AG09319 (cell line): ENCODE results near the gene PARD3.
A peak's percentile ranks its signal among the peaks of the same experiment; 100 is the strongest.

ENCODE experiments used
- DNase-seq: peaks from one replicate; pipeline ENCODE4 v3.0.0-alpha.2; 2010; ENCODE audit warnings: low read depth; ENCODE audit errors: extremely low read depth
- CTCF ChIP-seq: IDR thresholded peaks from 2 replicates; pipeline ENCODE4 v1.5.1; 2011; ENCODE audit warnings: low read depth, mild to moderate bottlenecking, inconsistent platforms, low read length, moderate library complexity

Gene PARD3

GRCh38 chr10:34526758-34527730 lies 288.1 kb downstream of the PARD3 start:
- peak; percentile 80 for DNase-seq
- TF ChIP-seq CTCF, result peak; percentile 34

DNA sequence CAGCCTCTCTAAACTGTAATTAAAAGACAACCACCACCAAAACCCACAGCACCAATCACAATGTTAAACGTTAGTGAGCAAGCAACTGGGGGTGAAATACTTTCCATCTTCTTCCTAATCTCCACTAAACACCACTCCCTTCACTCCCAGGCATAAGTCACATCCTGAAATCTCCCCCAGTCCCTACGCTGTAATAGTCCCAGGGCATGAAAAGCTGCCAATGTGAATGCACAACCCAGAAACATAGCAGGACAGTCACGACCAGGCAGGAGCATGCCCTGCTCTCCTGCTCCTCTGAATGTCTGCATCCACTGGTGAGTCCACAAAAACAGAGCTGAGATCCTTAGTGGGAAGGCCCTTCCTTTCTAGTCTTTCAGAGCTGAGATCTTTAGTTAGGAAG lies 288.9 kb downstream of the PARD3 start:
- no peak for TF ChIP-seq CTCF
- no peak for DNase-seq

- DNase-seq, result no peak
- TF ChIP-seq CTCF, result no peak
These were observed 290.6 kb downstream of the PARD3 start for GRCh38 chr10:34524369-34525091.

DNA sequence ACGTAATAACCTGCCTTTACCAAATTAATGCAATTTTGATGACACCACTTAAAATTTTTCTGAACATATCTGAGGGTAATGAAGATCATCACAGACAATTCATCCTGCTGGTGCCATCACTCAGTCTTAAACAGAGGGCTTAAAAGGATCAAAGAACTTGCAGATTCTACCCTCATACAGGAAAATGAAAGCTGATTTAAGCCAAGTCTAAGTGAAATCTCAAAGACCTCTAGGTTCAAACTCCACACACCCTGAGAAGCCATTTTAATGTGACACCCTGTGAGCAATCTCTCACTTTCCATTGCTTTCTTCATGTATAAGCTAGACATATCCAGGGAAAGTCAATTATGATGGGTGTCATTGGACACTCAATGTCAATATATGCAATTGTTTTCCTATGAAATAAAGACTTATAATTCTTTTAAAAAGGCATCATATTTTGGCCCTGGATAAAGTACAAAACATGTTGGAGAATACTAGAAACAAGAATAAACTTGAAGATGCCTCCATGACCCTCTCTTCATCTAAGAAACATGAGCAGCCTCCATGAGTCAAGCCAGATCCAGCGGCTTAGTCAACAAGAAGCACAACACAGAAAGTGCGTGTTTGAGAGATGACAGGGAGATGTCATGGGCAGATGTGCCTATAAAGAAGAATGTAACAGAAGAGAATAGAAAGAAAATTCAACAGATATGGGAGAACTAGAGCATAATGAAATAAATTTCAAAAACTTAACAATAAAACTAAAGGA lies 291.9 kb downstream of the PARD3 start:
- TF ChIP-seq CTCF, result no peak
- no peak for DNase-seq

DNA sequence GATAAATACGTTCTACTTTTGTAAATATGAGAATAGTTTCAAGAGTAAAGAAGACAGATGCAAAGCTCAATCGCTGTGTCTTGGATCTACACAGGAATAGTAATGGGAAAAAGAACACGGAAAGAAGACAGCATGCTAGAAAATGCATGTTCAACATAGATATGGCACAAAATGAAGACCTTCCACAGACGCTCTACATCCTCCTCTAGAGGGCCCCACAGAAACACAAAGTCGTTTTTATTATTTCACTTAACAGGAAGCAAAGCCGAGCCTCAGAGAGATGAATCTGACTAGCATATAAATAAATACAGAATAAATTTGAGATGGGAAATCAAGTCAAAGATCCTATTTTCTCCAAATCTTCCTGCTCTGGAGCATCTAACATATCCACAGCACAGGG lies 292.6 kb downstream of the PARD3 start:
- DNase-seq, result no peak
- TF ChIP-seq CTCF, result no peak

GRCh38 chr10:34520510-34520909 lies 294.6 kb downstream of the PARD3 start:
- no peak for TF ChIP-seq CTCF
- no peak for DNase-seq
